ENCODE results near the gene PDK3.

The PDK3 gene

GRCh38 chrX:24482823-24483415, 17.8 kb downstream of the PDK3 start:
- no peak for DNase-seq (ENCODE audit: low read depth in 2 of 2)

GRCh38 chrX:24483596-24483995, 18.5 kb downstream of the PDK3 start:
- no peak for DNase-seq (ENCODE audit: low read depth in 2 of 2)

GRCh38 chrX:24485323-24485722, 20.2 kb downstream of the PDK3 start:
- no peak for DNase-seq (ENCODE audit: low read depth in 2 of 2)

- DNase-seq (ENCODE audit: low read depth in 2 of 2): no peak
Observed at GRCh38 chrX:24485976-24486680, 21.0 kb downstream of the PDK3 start.

GRCh38 chrX:24487571-24487970, 22.5 kb downstream of the PDK3 start:
- no peak for DNase-seq (ENCODE audit: low read depth in 2 of 2)

- DNase-seq (ENCODE audit: low read depth in 2 of 2): no peak
Observed at GRCh38 chrX:24491741-24492140, 26.7 kb downstream of the PDK3 start.

GRCh38 chrX:24493740-24494581, 28.9 kb downstream of the PDK3 start:
- no peak for DNase-seq (ENCODE audit: low read depth in 2 of 2)

- no peak for DNase-seq (ENCODE audit: low read depth in 2 of 2)
Observed at GRCh38 chrX:24494647-24495075, 29.6 kb downstream of the PDK3 start.

GRCh38 chrX:24495700-24496099, 30.6 kb downstream of the PDK3 start:
- DNase-seq (ENCODE audit: low read depth in 2 of 2): no peak

GRCh38 chrX:24498181-24498580, 33.1 kb downstream of the PDK3 start:
- no peak for DNase-seq (ENCODE audit: low read depth in 2 of 2)

- no peak for DNase-seq (ENCODE audit: low read depth in 2 of 2)
Observed at GRCh38 chrX:24498975-24499374, 33.9 kb downstream of the PDK3 start.

GRCh38 chrX:24506082-24506481, 41.0 kb downstream of the PDK3 start:
- peak in 1 of 2 donors; percentile 1 for DNase-seq (ENCODE audit: low read depth in 2 of 2)

- no peak for DNase-seq (ENCODE audit: low read depth in 2 of 2)
Observed at GRCh38 chrX:24508375-24508774, 43.3 kb downstream of the PDK3 start.

GRCh38 chrX:24513416-24513815, 48.3 kb downstream of the PDK3 start:
- no peak for DNase-seq (ENCODE audit: low read depth in 2 of 2)

GRCh38 chrX:24515447-24515846, 50.4 kb downstream of the PDK3 start:
- DNase-seq (ENCODE audit: low read depth in 2 of 2): no peak

- no peak for DNase-seq (ENCODE audit: low read depth in 2 of 2)
Observed at GRCh38 chrX:24520472-24520871, 55.4 kb downstream of the PDK3 start.

GRCh38 chrX:24525455-24525854, 60.4 kb downstream of the PDK3 start:
- no peak for DNase-seq (ENCODE audit: low read depth in 2 of 2)

- DNase-seq (ENCODE audit: low read depth in 2 of 2): no peak
Observed at GRCh38 chrX:24526616-24527015, 61.5 kb downstream of the PDK3 start.

GRCh38 chrX:24528605-24529004, 63.5 kb downstream of the PDK3 start:
- no peak for DNase-seq (ENCODE audit: low read depth in 2 of 2)

- DNase-seq (ENCODE audit: low read depth in 2 of 2): no peak
Observed at GRCh38 chrX:24536551-24536950, 71.5 kb downstream of the PDK3 start.

GRCh38 chrX:24542756-24543155, 77.7 kb downstream of the PDK3 start:
- DNase-seq (ENCODE audit: low read depth in 2 of 2): no peak

GRCh38 chrX:24547961-24548360, 82.9 kb downstream of the PDK3 start:
- DNase-seq (ENCODE audit: low read depth in 2 of 2): no peak

- no peak for DNase-seq (ENCODE audit: low read depth in 2 of 2)
Observed at GRCh38 chrX:24550166-24550565, 85.1 kb downstream of the PDK3 start.

Measured in stimulated activated CD8-positive, alpha-beta memory T cell treated with anti-CD3 and anti-CD28 coated beads, Interleukin-2, amount 100 ng/mL, for 48 hours (primary cell).